Activated CD4-positive, alpha-beta T cell treated with anti-CD3 and anti-CD28 coated beads, Interleukin-2, amount 50 U/mL, for 4 hours (primary cell): ENCODE results near the gene TCAP.
A peak's percentile ranks its signal among the peaks of the same experiment; 100 is the strongest.

Source experiments
- DNase-seq, 2 experiments: peaks; one replicate each; pipeline ENCODE4 v3.0.0-alpha.2; 2020

Gene TCAP

GRCh38 chr17:39664581-39665561 is at the start of gene TCAP:
Gene TCAP (plus strand): TSS chr17:39665349. CDS start chr17:39665360, 11 bp downstream.
- DNase-seq: no peak

- DNase-seq: no peak
Measured at GRCh38 chr17:39615434-39615833, 49.7 kb upstream of the TCAP start.

GRCh38 chr17:39617100-39617445 is 48.1 kb upstream of the TCAP start:
- no peak for DNase-seq

GRCh38 chr17:39617446-39618245 is 47.5 kb upstream of the TCAP start:
- DNase-seq: peak; percentile 47 to 55

GRCh38 chr17:39618246-39618913 is 46.8 kb upstream of the TCAP start:
- DNase-seq: no peak

GRCh38 chr17:39618956-39619785 is 46.0 kb upstream of the TCAP start:
- no peak for DNase-seq

- DNase-seq: no peak
Measured at GRCh38 chr17:39619786-39620101, 45.4 kb upstream of the TCAP start.

GRCh38 chr17:39621523-39622379 is 43.4 kb upstream of the TCAP start:
- peak; percentile 79 to 86 for DNase-seq

GRCh38 chr17:39622380-39623006 is 42.7 kb upstream of the TCAP start:
- peak in 1 of 2 experiments; percentile 25 for DNase-seq

GRCh38 chr17:39623356-39623950 is 41.7 kb upstream of the TCAP start:
- DNase-seq: peak; percentile 83 to 87

- DNase-seq: no peak
Measured at GRCh38 chr17:39624313-39624712, 40.8 kb upstream of the TCAP start.

- DNase-seq: no peak
Measured at GRCh38 chr17:39625198-39625785, 39.9 kb upstream of the TCAP start.

GRCh38 chr17:39626171-39627046 is 38.7 kb upstream of the TCAP start, which contains the start of gene PPP1R1B:
Gene PPP1R1B (plus strand): TSS chr17:39626952. CDS start chr17:39627393, 441 bp downstream.
- peak; percentile 39 to 41 for DNase-seq

- DNase-seq: no peak
Measured at GRCh38 chr17:39627047-39627711, 38.0 kb upstream of the TCAP start.

- DNase-seq: no peak
Measured at GRCh38 chr17:39627712-39628516, 37.2 kb upstream of the TCAP start.

GRCh38 chr17:39628655-39629493 is 36.3 kb upstream of the TCAP start:
- no peak for DNase-seq
